Uterus (tissue), 2 donors: Measurements from ENCODE around the gene KLK8.

ENCODE experiments used
- CTCF ChIP-seq, 4 experiments: fragments of 200-600 bp in 2 of 4; fragments of 450-650 bp in 2 of 4; sonication (generic) in 2 of 4; IDR thresholded peaks; one replicate each; pipeline ENCODE4 v1.5.1; 2016 to 2019; ENCODE audit warnings: antibody characterized with exemption in 4 of 4, mild to moderate bottlenecking in 2 of 4, moderate library complexity in 1 of 4
- POLR2A ChIP-seq, 2 donors: fragments of 450-650 bp; IDR thresholded peaks; one replicate each; pipeline ENCODE4 v1.6.1; 2016; ENCODE audit warnings: antibody characterized with exemption in 2 of 2, mild to moderate bottlenecking in 1 of 2, moderate library complexity in 1 of 2

GRCh38 chr19:50968716-50969412 is 32.5 kb downstream of the KLK8 start:
- no peak for TF ChIP-seq CTCF (IDR thresholded peaks at IDR 0.05)
- no peak for TF ChIP-seq POLR2A (IDR thresholded peaks at IDR 0.05)
